ENCODE results near the gene AK1. TPM values are rescaled to one million over a fixed set of nuclear protein-coding genes. Genes with fewer than 3 reads are reported as not detected.
A peak's percentile ranks its signal among the peaks of the same experiment; 100 is the strongest.

The AK1 gene
- total and polyA plus RNA-seq, 9 of the 15 experiments (the other 6 are each of a cell fraction or from before 2014, with no cell fraction given): 10.1 to 71.8 (median 39.0) TPM

GRCh38 chr9:127919253-127919815 lies 41.9 kb upstream of the AK1 start (continued):
- TF ChIP-seq ZBTB40 (IDR thresholded peaks at IDR 0.05): no peak
- no peak for TF ChIP-seq ZBTB40 (CRISPR knock-in tag; IDR thresholded peaks at IDR 0.05)
- TF ChIP-seq MAFK (IDR thresholded peaks at IDR 0.05; ENCODE audit: low read length): peak; percentile 87
- TF ChIP-seq, protein P1, sequence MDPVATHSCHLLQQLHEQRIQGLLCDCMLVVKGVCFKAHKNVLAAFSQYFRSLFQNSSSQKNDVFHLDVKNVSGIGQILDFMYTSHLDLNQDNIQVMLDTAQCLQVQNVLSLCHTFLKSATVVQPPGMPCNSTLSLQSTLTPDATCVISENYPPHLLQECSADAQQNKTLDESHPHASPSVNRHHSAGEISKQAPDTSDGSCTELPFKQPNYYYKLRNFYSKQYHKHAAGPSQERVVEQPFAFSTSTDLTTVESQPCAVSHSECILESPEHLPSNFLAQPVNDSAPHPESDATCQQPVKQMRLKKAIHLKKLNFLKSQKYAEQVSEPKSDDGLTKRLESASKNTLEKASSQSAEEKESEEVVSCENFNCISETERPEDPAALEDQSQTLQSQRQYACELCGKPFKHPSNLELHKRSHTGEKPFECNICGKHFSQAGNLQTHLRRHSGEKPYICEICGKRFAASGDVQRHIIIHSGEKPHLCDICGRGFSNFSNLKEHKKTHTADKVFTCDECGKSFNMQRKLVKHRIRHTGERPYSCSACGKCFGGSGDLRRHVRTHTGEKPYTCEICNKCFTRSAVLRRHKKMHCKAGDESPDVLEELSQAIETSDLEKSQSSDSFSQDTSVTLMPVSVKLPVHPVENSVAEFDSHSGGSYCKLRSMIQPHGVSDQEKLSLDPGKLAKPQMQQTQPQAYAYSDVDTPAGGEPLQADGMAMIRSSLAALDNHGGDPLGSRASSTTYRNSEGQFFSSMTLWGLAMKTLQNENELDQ (CRISPR knock-in tag; IDR thresholded peaks at IDR 0.05; ENCODE audit: borderline replicate concordance): no peak
- no peak for TF ChIP-seq EWSR1 (IDR thresholded peaks at IDR 0.05; ENCODE audit: borderline replicate concordance, low read depth, partially characterized antibody)
- no peak for TF ChIP-seq CREB3L1 (IDR thresholded peaks at IDR 0.05; ENCODE audit: borderline replicate concordance, low read depth)
- peak; percentile 54; the same call in 1 of the 2 replicates for TF ChIP-seq ESRRA (IDR thresholded peaks at IDR 0.05; ENCODE audit: borderline replicate concordance, low read depth)
- TF ChIP-seq, protein P2, sequence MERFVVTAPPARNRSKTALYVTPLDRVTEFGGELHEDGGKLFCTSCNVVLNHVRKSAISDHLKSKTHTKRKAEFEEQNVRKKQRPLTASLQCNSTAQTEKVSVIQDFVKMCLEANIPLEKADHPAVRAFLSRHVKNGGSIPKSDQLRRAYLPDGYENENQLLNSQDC (CRISPR knock-in tag; IDR thresholded peaks at IDR 0.05): no peak
- no peak for TF ChIP-seq MCM3 (IDR thresholded peaks at IDR 0.05)
- TF ChIP-seq ZNF77 (CRISPR knock-in tag; IDR thresholded peaks at IDR 0.05): no peak
- TF ChIP-seq PHB2 (IDR thresholded peaks at IDR 0.05; ENCODE audit: low read depth): no peak
- no peak for TF ChIP-seq SRSF7 (optimal IDR thresholded peaks at IDR 0.05; ENCODE audit: low read depth, low read length)
- TF ChIP-seq ZFP30 (CRISPR knock-in tag; IDR thresholded peaks at IDR 0.05; ENCODE audit: borderline replicate concordance): no peak
- TF ChIP-seq SOX6 (IDR thresholded peaks at IDR 0.05): peak; percentile 55; the same call in 1 of the 2 replicates
- TF ChIP-seq CREM (IDR thresholded peaks at IDR 0.05; ENCODE audit: low read depth): no peak
- TF ChIP-seq ZNF717 (CRISPR knock-in tag; IDR thresholded peaks at IDR 0.05): no peak
- TF ChIP-seq NFE2 (IDR thresholded peaks at IDR 0.05; ENCODE audit: low read depth): peak; percentile 81
